PC-3 (cell line): Measurements from ENCODE around the gene PDIA6.

Experiments
- EZH2 ChIP-seq: fragments of 300-600 bp; sonication (generic); IDR thresholded peaks from one replicate; pipeline ENCODE4 v1.6.1; 2017; ENCODE audit warnings: antibody characterized with exemption, mild to moderate bottlenecking, low read length; ENCODE audit not compliant: unreplicated experiment
- EZH2phosphoT487 ChIP-seq: fragments of 300-600 bp; sonication (generic); IDR thresholded peaks from 2 replicates; pipeline ENCODE4 v1.6.1; 2018; ENCODE audit warnings: mild to moderate bottlenecking, antibody characterized with exemption, low read length, borderline replicate concordance
- TF ChIP-seq, protein P1 (sequence below): fragments of 300-600 bp; sonication (generic); conservative IDR thresholded peaks from 2 replicates; pipeline ENCODE4 v1.5.1; 2017; ENCODE audit warnings: antibody characterized with exemption, low read depth, mild to moderate bottlenecking, low read length

DNA sequence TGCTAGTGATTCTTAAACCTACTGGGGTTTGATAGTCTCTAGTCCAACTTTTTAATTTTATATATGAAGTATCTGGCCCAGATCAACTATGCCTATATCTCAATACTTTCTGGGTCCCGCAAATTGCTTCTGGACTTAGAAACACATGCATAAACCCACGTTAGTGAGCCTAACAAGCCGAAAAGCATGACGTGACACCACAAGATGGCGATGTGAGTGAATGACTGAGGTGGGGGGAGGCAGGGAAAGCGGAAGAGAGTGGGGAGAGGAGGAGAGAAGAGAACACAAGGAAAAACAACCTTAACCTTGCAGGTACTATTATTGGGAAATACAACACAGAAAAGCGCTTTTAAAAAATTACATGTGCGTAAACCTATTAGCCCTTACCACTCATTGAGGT lies 13.8 kb downstream of the PDIA6 start:
- TF ChIP-seq EZH2 (no peak), EZH2phosphoT487 (no peak)
- TF ChIP-seq, protein P1, sequence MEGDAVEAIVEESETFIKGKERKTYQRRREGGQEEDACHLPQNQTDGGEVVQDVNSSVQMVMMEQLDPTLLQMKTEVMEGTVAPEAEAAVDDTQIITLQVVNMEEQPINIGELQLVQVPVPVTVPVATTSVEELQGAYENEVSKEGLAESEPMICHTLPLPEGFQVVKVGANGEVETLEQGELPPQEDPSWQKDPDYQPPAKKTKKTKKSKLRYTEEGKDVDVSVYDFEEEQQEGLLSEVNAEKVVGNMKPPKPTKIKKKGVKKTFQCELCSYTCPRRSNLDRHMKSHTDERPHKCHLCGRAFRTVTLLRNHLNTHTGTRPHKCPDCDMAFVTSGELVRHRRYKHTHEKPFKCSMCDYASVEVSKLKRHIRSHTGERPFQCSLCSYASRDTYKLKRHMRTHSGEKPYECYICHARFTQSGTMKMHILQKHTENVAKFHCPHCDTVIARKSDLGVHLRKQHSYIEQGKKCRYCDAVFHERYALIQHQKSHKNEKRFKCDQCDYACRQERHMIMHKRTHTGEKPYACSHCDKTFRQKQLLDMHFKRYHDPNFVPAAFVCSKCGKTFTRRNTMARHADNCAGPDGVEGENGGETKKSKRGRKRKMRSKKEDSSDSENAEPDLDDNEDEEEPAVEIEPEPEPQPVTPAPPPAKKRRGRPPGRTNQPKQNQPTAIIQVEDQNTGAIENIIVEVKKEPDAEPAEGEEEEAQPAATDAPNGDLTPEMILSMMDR = peak; percentile 47; the same call in 1 of the 2 replicates
